ENCODE data around the gene RGS7. TPM values are rescaled to one million over a fixed set of nuclear protein-coding genes. Genes with fewer than 3 reads are reported as not detected.
"Not testable (repeated sequence)": the region's sequence is repeated elsewhere in the genome, so short reads cannot be mapped to it uniquely, and the experiment has no call there.

The RGS7 gene
- total RNA-seq, 1 experiment from 2014 or later, result not detected

DNA sequence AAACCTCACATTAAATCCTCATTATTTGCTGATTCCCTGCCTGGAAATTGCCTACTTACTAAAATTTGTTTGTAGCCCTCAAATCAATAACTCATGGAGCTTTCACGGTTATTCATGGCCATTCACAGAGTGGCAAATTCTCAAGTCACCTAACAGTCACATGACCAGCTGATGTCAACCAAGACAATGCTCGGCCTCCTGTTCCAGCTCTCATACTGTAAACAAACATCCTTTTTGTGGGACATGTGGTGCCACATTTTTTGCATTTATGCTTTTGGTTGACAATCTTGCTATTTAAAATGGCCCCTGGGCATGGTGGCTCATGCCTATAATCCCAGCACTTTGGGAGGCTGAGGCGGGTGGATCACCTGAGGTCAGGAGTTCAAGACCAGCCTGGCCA is 473.5 kb downstream of the RGS7 start:
- Histone ChIP-seq H3K4me1 (ENCODE audit: low read length) (no peaks in the 10 kb centered on the region; the same call in 1 of the 2 replicates), H4K20me1 (ENCODE audit: insufficient read depth, low read depth, low read length) (no peaks in the 10 kb centered on the region), H3K27me3 (ENCODE audit: low read length) (no peaks in the 10 kb centered on the region), H3K27ac (ENCODE audit: low read length) (no peak overlapping the region), H3K4me2 (ENCODE audit: low read depth, low read length, poor library complexity, severe bottlenecking) (no peak overlapping the region), H3K79me2 (ENCODE audit: low read length) (no peaks in the 10 kb centered on the region), H2AFZ (ENCODE audit: low read length) (no peak overlapping the region), H3K36me3 (ENCODE audit: insufficient read depth, low read length) (no peaks in the 10 kb centered on the region), H3K9ac (ENCODE audit: low read length) (no peak overlapping the region), H3K9me3 (ENCODE audit: low read length) (no peaks in the 10 kb centered on the region), H3K4me3 (ENCODE audit: low read length) (no peak overlapping the region), H3K9me2 (replicated peaks; ENCODE audit: insufficient read depth, low read length) (no peaks in the 10 kb centered on the region)
- DNase-seq, result no peak

DNA sequence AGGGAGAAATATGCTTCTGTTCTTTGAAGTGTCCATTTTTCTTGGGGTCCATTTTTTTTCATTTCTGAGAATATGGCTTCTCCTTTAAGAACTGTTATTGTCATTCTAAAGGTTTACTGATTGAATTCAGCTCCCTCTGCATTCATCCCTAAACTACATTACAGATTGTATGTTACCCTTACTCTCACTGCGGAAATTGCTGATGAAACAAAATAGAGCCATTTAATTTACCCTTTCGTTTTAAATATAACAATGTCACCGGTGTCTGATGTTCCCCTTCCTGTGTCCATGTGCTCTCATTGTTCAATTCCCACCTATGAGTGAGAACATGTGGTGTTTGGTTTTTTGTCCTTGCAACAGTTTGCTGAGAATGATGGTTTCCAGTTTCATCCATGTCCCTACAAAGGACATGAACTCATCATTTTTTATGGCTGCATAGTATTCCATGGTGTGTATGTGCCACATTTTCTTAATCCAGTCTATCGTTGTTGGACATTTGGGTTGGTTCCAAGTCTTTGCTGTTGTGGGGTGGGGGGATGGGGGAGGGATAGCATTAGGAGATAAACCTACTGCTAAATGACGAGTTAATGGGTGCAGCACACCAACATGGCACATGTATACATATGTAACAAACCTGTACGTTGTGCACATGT is 474.2 kb downstream of the RGS7 start:
- H3K4me3 ChIP-seq (ENCODE audit: low read length); H3K9me2 ChIP-seq (replicated peaks; ENCODE audit: insufficient read depth, low read length); H3K4me2 ChIP-seq (ENCODE audit: low read depth, low read length, poor library complexity, severe bottlenecking); H3K9ac ChIP-seq (ENCODE audit: low read length); H3K27me3 ChIP-seq (ENCODE audit: low read length); H4K20me1 ChIP-seq (ENCODE audit: insufficient read depth, low read depth, low read length); H3K27ac ChIP-seq (ENCODE audit: low read length); H2AFZ ChIP-seq (ENCODE audit: low read length); H3K4me1 ChIP-seq (ENCODE audit: low read length); H3K36me3 ChIP-seq (ENCODE audit: insufficient read depth, low read length); H3K9me3 ChIP-seq (ENCODE audit: low read length); H3K79me2 ChIP-seq (ENCODE audit: low read length); DNase-seq: not testable (repeated sequence)

DNA sequence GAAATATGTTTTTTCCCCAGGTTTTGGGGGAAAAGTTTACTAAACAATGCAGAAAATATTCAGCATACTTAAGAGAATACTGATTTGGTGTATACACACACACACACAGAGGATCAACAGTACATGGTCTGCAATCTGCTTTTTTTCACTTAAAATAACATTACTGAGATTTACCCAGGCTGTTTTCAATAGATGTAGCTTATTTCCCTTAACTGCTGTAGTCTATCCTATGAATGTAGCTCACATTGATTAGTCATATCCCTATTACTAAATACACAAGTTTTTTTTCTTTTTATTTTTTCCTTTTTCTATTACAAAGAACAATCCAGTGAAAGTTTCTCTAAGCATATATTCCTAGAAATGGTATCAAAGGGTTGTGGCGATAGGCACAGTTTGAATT is 478.4 kb downstream of the RGS7 start:
- H3K79me2 ChIP-seq (ENCODE audit: low read length), result no peaks in the 10 kb centered on the region
- no peaks in the 10 kb centered on the region for H3K9me3 ChIP-seq (ENCODE audit: low read length)
- H4K20me1 ChIP-seq (ENCODE audit: insufficient read depth, low read depth, low read length), result no peaks in the 10 kb centered on the region
- H3K9me2 ChIP-seq (replicated peaks; ENCODE audit: insufficient read depth, low read length), result no peaks in the 10 kb centered on the region
- H3K4me1 ChIP-seq (ENCODE audit: low read length), result no peaks in the 10 kb centered on the region
- H3K27ac ChIP-seq (ENCODE audit: low read length), result no peak overlapping the region
- no peaks in the 10 kb centered on the region for H3K36me3 ChIP-seq (ENCODE audit: insufficient read depth, low read length)
- H2AFZ ChIP-seq (ENCODE audit: low read length), result no peak overlapping the region
- H3K9ac ChIP-seq (ENCODE audit: low read length), result no peak overlapping the region
- no peak overlapping the region for H3K4me2 ChIP-seq (ENCODE audit: low read depth, low read length, poor library complexity, severe bottlenecking)
- DNase-seq, result no peak
- no peaks in the 10 kb centered on the region for H3K27me3 ChIP-seq (ENCODE audit: low read length)
- H3K4me3 ChIP-seq (ENCODE audit: low read length), result no peak overlapping the region

GRCh38 chr1:240877605-240878004 is 479.4 kb downstream of the RGS7 start:
- no peaks in the 10 kb centered on the region for H3K36me3 ChIP-seq (ENCODE audit: insufficient read depth, low read length)
- H3K9me2 ChIP-seq (replicated peaks; ENCODE audit: insufficient read depth, low read length), result no peaks in the 10 kb centered on the region
- no peaks in the 10 kb centered on the region for H3K4me1 ChIP-seq (ENCODE audit: low read length)
- no peak overlapping the region for H2AFZ ChIP-seq (ENCODE audit: low read length)
- no peak overlapping the region for H3K4me3 ChIP-seq (ENCODE audit: low read length)
- H3K79me2 ChIP-seq (ENCODE audit: low read length), result no peaks in the 10 kb centered on the region
- no peaks in the 10 kb centered on the region for H3K9me3 ChIP-seq (ENCODE audit: low read length)
- H3K4me2 ChIP-seq (ENCODE audit: low read depth, low read length, poor library complexity, severe bottlenecking), result no peak overlapping the region
- no peaks in the 10 kb centered on the region for H3K27me3 ChIP-seq (ENCODE audit: low read length)
- no peak for DNase-seq
- no peak overlapping the region for H3K27ac ChIP-seq (ENCODE audit: low read length)
- no peaks in the 10 kb centered on the region for H4K20me1 ChIP-seq (ENCODE audit: insufficient read depth, low read depth, low read length)
- no peak overlapping the region for H3K9ac ChIP-seq (ENCODE audit: low read length)

GRCh38 chr1:240876071-240876470 is 480.9 kb downstream of the RGS7 start:
- Histone ChIP-seq H3K4me2 (ENCODE audit: low read depth, low read length, poor library complexity, severe bottlenecking) (no peak overlapping the region), H3K79me2 (ENCODE audit: low read length) (no peaks in the 10 kb centered on the region)

GRCh38 chr1:240869071-240869470 is 487.9 kb downstream of the RGS7 start:
- Histone ChIP-seq H3K79me2 (ENCODE audit: low read length) (no peaks in the 10 kb centered on the region), H2AFZ (ENCODE audit: low read length) (no peak overlapping the region), H3K9me2 (replicated peaks; ENCODE audit: insufficient read depth, low read length) (no peaks in the 10 kb centered on the region), H3K4me2 (ENCODE audit: low read depth, low read length, poor library complexity, severe bottlenecking) (no peak overlapping the region), H3K4me3 (ENCODE audit: low read length) (no peak overlapping the region), H3K27ac (ENCODE audit: low read length) (no peak overlapping the region), H3K9ac (ENCODE audit: low read length) (no peak overlapping the region), H3K4me1 (ENCODE audit: low read length) (no peaks in the 10 kb centered on the region), H3K36me3 (ENCODE audit: insufficient read depth, low read length) (no peaks in the 10 kb centered on the region), H3K9me3 (ENCODE audit: low read length) (no peaks in the 10 kb centered on the region), H3K27me3 (ENCODE audit: low read length) (no peaks in the 10 kb centered on the region), H4K20me1 (ENCODE audit: insufficient read depth, low read depth, low read length) (no peaks in the 10 kb centered on the region)
- DNase-seq, result no peak

More at GRCh38 chr1:240876071-240876470, 480.9 kb downstream of the RGS7 start:
- no peak overlapping the region for H2AFZ ChIP-seq (ENCODE audit: low read length)
- H3K4me3 ChIP-seq (ENCODE audit: low read length), result no peak overlapping the region
- no peaks in the 10 kb centered on the region for H3K4me1 ChIP-seq (ENCODE audit: low read length)
- no peak overlapping the region for H3K9ac ChIP-seq (ENCODE audit: low read length)
- no peaks in the 10 kb centered on the region for H3K9me3 ChIP-seq (ENCODE audit: low read length)
- no peaks in the 10 kb centered on the region for H4K20me1 ChIP-seq (ENCODE audit: insufficient read depth, low read depth, low read length)
- no peaks in the 10 kb centered on the region for H3K9me2 ChIP-seq (replicated peaks; ENCODE audit: insufficient read depth, low read length)
- H3K27ac ChIP-seq (ENCODE audit: low read length), result no peak overlapping the region
- no peaks in the 10 kb centered on the region for H3K36me3 ChIP-seq (ENCODE audit: insufficient read depth, low read length)
- no peak for DNase-seq
- H3K27me3 ChIP-seq (ENCODE audit: low read length), result no peaks in the 10 kb centered on the region

DNA sequence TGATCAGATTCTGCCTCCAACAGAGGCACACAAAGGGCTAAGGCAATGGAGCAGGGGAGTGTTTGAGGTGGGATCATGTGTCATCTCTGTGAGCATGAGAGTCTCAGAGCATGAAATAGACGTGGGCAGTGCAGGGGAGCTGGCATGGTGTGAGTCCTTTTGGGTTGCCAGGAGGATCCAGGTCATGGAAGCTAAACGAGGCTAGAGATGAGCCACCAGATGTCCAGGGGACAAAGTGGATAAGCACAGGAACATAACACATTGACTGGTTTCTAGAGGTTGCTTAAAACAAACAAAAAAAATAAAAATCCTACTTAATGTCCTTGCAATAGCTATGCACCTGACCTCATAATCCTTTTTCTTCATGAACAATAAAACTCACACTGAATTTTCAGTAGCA is 490.3 kb downstream of the RGS7 start:
- Histone ChIP-seq H2AFZ (ENCODE audit: low read length) (no peak overlapping the region), H3K9ac (ENCODE audit: low read length) (no peak overlapping the region), H4K20me1 (ENCODE audit: insufficient read depth, low read depth, low read length) (no peaks in the 10 kb centered on the region), H3K4me1 (ENCODE audit: low read length) (no peaks in the 10 kb centered on the region), H3K4me3 (ENCODE audit: low read length) (no peak overlapping the region), H3K9me3 (ENCODE audit: low read length) (no peaks in the 10 kb centered on the region), H3K36me3 (ENCODE audit: insufficient read depth, low read length) (no peaks in the 10 kb centered on the region), H3K27ac (ENCODE audit: low read length) (no peak overlapping the region), H3K27me3 (ENCODE audit: low read length) (no peaks in the 10 kb centered on the region), H3K4me2 (ENCODE audit: low read depth, low read length, poor library complexity, severe bottlenecking) (no peak overlapping the region), H3K79me2 (ENCODE audit: low read length) (no peaks in the 10 kb centered on the region), H3K9me2 (replicated peaks; ENCODE audit: insufficient read depth, low read length) (no peaks in the 10 kb centered on the region)
- DNase-seq, result no peak

- Histone ChIP-seq H3K4me1 (ENCODE audit: low read length) (no peaks in the 10 kb centered on the region), H3K9me2 (replicated peaks; ENCODE audit: insufficient read depth, low read length) (no peaks in the 10 kb centered on the region), H2AFZ (ENCODE audit: low read length) (no peak overlapping the region), H3K9me3 (ENCODE audit: low read length) (no peaks in the 10 kb centered on the region), H3K4me2 (ENCODE audit: low read depth, low read length, poor library complexity, severe bottlenecking) (no peak overlapping the region), H3K9ac (ENCODE audit: low read length) (no peak overlapping the region), H3K27ac (ENCODE audit: low read length) (no peak overlapping the region), H3K27me3 (ENCODE audit: low read length) (no peaks in the 10 kb centered on the region), H4K20me1 (ENCODE audit: insufficient read depth, low read depth, low read length) (no peaks in the 10 kb centered on the region), H3K4me3 (ENCODE audit: low read length) (no peak overlapping the region), H3K36me3 (ENCODE audit: insufficient read depth, low read length) (no peaks in the 10 kb centered on the region), H3K79me2 (ENCODE audit: low read length) (no peaks in the 10 kb centered on the region)
- DNase-seq, result no peak
These were observed 497.0 kb downstream of the RGS7 start for GRCh38 chr1:240860023-240860422.
